HepG2 (cell line): ENCODE results near the gene CLASP2. TPM values are rescaled to one million over a fixed set of nuclear protein-coding genes. Genes with fewer than 3 reads are reported as not detected.

Source experiments
- ATAC-seq: fragments of 200-7000 bp; cut with Tn5 transposase; 3 replicates; pipeline ENCODE4 v1.9.1; 2020; ENCODE audit warnings: mild to moderate bottlenecking, moderate library complexity
- BruUV-seq: library from RNA; stranded (reverse); fragments of 400-500 nt; replicated peaks from 2 replicates; lab custom pipeline; 2021; lab: Mats Ljungman, UMichigan
- CTCF ChIA-PET: fragments of 300-600 bp; formaldehyde crosslinking; extraction: SDS; loops from one replicate; lab custom pipeline; 2021; ENCODE audit warnings: low total read pairs, inconsistent platforms, low intra/inter-chr PET ratio; lab: Yijun Ruan, JAX
- POLR2A ChIA-PET: fragments of 350-600 bp; sonication (Branson Sonifier 250); formaldehyde crosslinking; loops from one replicate; lab custom pipeline; 2020; ENCODE audit warnings: antibody characterized with exemption, inconsistent platforms; lab: Yijun Ruan, JAX
- DNase-seq: peaks from one replicate; pipeline ENCODE4 v3.0.0-alpha.2; 2015; ENCODE audit warnings: low spot score
- FAIRE-seq: peaks from 3 replicates; lab custom pipeline; 2011; peaks lifted over from hg19 to GRCh38; lab: Jason Lieb, UNC
- H2AFZ ChIP-seq: one replicate; pipeline ENCODE4 v1.6.1; 2011; ENCODE audit warnings: low read length, inconsistent platforms
- H3K27ac ChIP-seq: fragments of 300-600 bp; 3 replicates; pipeline ENCODE4 v1.8.0; 2011; ENCODE audit warnings: mixed run types, mild to moderate bottlenecking, mixed read lengths, low read length, inconsistent platforms; ENCODE audit not compliant: insufficient read depth; ENCODE audit errors: extremely low read length
- H3K27me3 ChIP-seq, 2 experiments: fragments of 200-600 bp in 1 of 2; 2 replicates in 1 of 2; 3 replicates in 1 of 2; pipeline versions ENCODE4 v1.6.0 to v1.8.0; 2011; ENCODE audit warnings: low read length in 2 of 2, mild to moderate bottlenecking in 2 of 2, moderate library complexity in 2 of 2, inconsistent platforms in 1 of 2; ENCODE audit not compliant: insufficient read depth in 2 of 2, control insufficient read depth in 1 of 2
- H3K36me3 ChIP-seq, 2 experiments: fragments of 200-600 bp in 1 of 2; replicated peaks in 1 of 2; 2 replicates in 1 of 2; 3 replicates in 1 of 2; pipeline versions ENCODE4 v1.5.1 to v1.8.0; 2011; ENCODE audit warnings: low read length in 2 of 2, inconsistent platforms in 1 of 2; ENCODE audit not compliant: insufficient read depth in 2 of 2, control insufficient read depth in 1 of 2
- H3K4me1 ChIP-seq: 2 replicates; pipeline ENCODE4 v1.5.1; 2012; ENCODE audit warnings: low read length, inconsistent platforms; ENCODE audit not compliant: insufficient read depth
- H3K4me2 ChIP-seq: 2 replicates; pipeline ENCODE4 v1.6.0; 2011; ENCODE audit warnings: low read depth, low read length, inconsistent platforms
- H3K4me3 ChIP-seq, 3 experiments: fragments of 200-600 bp in 1 of 3; sonication (generic), shearing (Covaris generic) in 1 of 3; replicated peaks in 1 of 3; 2 replicates each; pipeline ENCODE4 v1.5.1; 2011 to 2016; ENCODE audit warnings: low read length in 3 of 3, inconsistent platforms in 2 of 3, low read depth in 2 of 3, mild to moderate bottlenecking in 2 of 3, control low read depth in 1 of 3, mixed read lengths in 1 of 3; ENCODE audit not compliant: insufficient read depth in 1 of 3
- H3K79me2 ChIP-seq: one replicate; pipeline ENCODE4 v1.6.1; 2011; ENCODE audit warnings: low read length, inconsistent platforms; ENCODE audit not compliant: insufficient read depth
- H3K9ac ChIP-seq: 2 replicates; pipeline ENCODE4 v1.6.0; 2011; ENCODE audit warnings: mild to moderate bottlenecking, low read depth, low read length, inconsistent platforms; ENCODE audit not compliant: insufficient read depth
- H3K9me3 ChIP-seq: 2 replicates; pipeline ENCODE4 v1.5.1; 2012; ENCODE audit warnings: mild to moderate bottlenecking, low read length
- H4K20me1 ChIP-seq: 2 replicates; pipeline ENCODE4 v1.6.0; 2011; ENCODE audit warnings: inconsistent platforms, mild to moderate bottlenecking, low read length, moderate library complexity; ENCODE audit not compliant: insufficient read depth
- GATAD2A ChIP-seq: IDR thresholded peaks from 2 replicates; pipeline ENCODE4 v1.6.1; 2016
- RFX1 ChIP-seq: fragments of 450-650 bp; IDR thresholded peaks from 2 replicates; pipeline ENCODE4 v1.6.1; 2017
- SMYD3 ChIP-seq: sonication (generic); formaldehyde crosslinking; IDR thresholded peaks from 2 replicates; pipeline ENCODE4 v1.8.1; 2023; ENCODE audit warnings: mild to moderate bottlenecking, missing genetic modification reagents
- TCF7 ChIP-seq: sonication (generic); IDR thresholded peaks from 2 replicates; pipeline ENCODE4 v1.6.1; 2016; ENCODE audit warnings: antibody characterized with exemption, low read depth
- TFAP4 ChIP-seq: sonication (generic); IDR thresholded peaks from 2 replicates; pipeline ENCODE4 v1.6.1; 2016; ENCODE audit warnings: low read depth, borderline replicate concordance
- ZBTB20 ChIP-seq: sonication (generic); formaldehyde crosslinking; IDR thresholded peaks from 2 replicates; pipeline ENCODE4 v1.8.1; 2023; ENCODE audit warnings: missing genetic modification reagents, low read depth, mild to moderate bottlenecking, borderline replicate concordance
- ZBTB42 ChIP-seq: sonication (generic); formaldehyde crosslinking; IDR thresholded peaks from 2 replicates; pipeline ENCODE4 v1.5.0; 2020; ENCODE audit warnings: mild to moderate bottlenecking, missing genetic modification reagents
- ZNF18 ChIP-seq: sonication (generic); formaldehyde crosslinking; IDR thresholded peaks from 2 replicates; pipeline ENCODE4 v1.8.0; 2022; ENCODE audit warnings: mild to moderate bottlenecking, missing genetic modification reagents; ENCODE audit not compliant: insufficient replicate concordance
- ZNF660 ChIP-seq: sonication (generic); formaldehyde crosslinking; IDR thresholded peaks from 2 replicates; pipeline ENCODE4 v1.5.1; 2020; ENCODE audit warnings: mild to moderate bottlenecking, low read depth, missing genetic modification reagents, borderline replicate concordance
- ZNF788 ChIP-seq: sonication (generic); formaldehyde crosslinking; IDR thresholded peaks from 2 replicates; pipeline ENCODE4 v1.5.0; 2020; ENCODE audit warnings: mild to moderate bottlenecking, missing genetic modification reagents, borderline replicate concordance
- WGBS: methylation state at CpG from one replicate; pipeline ENCODE4 v1.1.6; 2017; ENCODE audit warnings: low lambda C conversion rate; 5-methylcytosine and 5-hydroxymethylcytosine counted together
- in situ Hi-C: cut with HindIII; loops from 2 replicates; pipeline ENCODE4 v1.10.0; 2017; ENCODE audit warnings: low pct_unique_long_range_greater_than_20kb; ENCODE audit not compliant: extremely low pct_ligation_motif_present
- intact Hi-C: fragments of 100-400 bp; cut with micrococcal nuclease; formaldehyde crosslinking; loops from one replicate; pipeline ENCODE4 v1.10.0; 2022; ENCODE audit not compliant: unreplicated experiment
- polyA plus RNA-seq, 8 experiments: library from polyadenylated mRNA; depleted of rRNA in 3 of 8; stranded (reverse) in 7 of 8; unstranded in 1 of 8; fragments of >200 nt; fragmentation: Illumina TruSeq in 4 of 8; extraction: Trizol in 4 of 8; gene quantifications; 2 replicates each; pipeline versions ENCODE4 v1.2.1 to v1.2.3, GENCODE V29; 2011 to 2016; ENCODE audit warnings: low read depth in 4 of 8, missing spikeins in 1 of 8, mixed read lengths in 1 of 8; ENCODE audit not compliant: insufficient read depth in 1 of 8
- total RNA-seq, 5 experiments: library from RNA; depleted of rRNA; stranded (reverse); fragments of >200 nt; fragmentation: Illumina TruSeq; extraction: Trizol; gene quantifications; 2 replicates each; pipeline ENCODE4 v1.2.3, GENCODE V29; 2016; ENCODE audit warnings: low read depth in 1 of 5
- TF ChIP-seq, protein P1 (sequence below): sonication (generic); formaldehyde crosslinking; IDR thresholded peaks from 2 replicates; pipeline ENCODE4 v1.5.0; 2020; ENCODE audit warnings: missing genetic modification reagents

CLASP2 gene
- total and polyA plus RNA-seq, 2 of the 13 experiments (the other 11 are each of a cell fraction or from before 2014, with no cell fraction given) = 15.7 to 34.8 TPM

DNA sequence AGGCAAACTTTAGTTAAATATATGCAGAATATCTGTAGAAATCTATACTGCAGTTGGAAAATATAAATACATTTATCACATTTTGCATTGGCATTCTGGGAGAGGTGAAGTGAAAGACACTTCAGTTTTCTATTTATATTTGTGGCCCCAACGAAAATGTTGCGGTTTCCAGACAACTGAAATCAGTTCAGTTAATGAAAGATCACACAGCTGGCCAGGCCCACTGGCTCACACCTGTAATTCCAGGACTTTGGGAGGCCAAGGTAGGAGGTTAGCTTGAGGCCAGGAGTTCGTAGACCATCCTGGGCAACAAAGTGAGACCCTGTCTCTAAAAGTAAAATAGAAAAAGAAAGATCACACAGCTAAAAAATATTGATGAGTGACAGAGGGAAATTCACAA is 11.9 kb upstream of the CLASP2 start:
- peaks cover 11% of the 10 kb centered on the region; the same call in 1 of the 2 replicates for H3K9me3 ChIP-seq
- no peak overlapping the region for H3K9ac ChIP-seq
- FAIRE-seq = no peak
- WGBS = 23% methylated on average over 3 of the region's 3 CpGs
- H3K27me3 ChIP-seq = 0 out of 5 replicates have a peak, but pooled peaks cover 0 to 8% of the 10 kb centered on the region in 2 experiments
- TF ChIP-seq ZNF788 (no peak), ZBTB42 (CRISPR knock-in tag) (no peak), RFX1 (no peak), TFAP4 (no peak), GATAD2A (CRISPR knock-in tag) (no peak), ZNF18 (CRISPR knock-in tag) (no peak)
- H3K4me2 ChIP-seq = no peak overlapping the region
- intact Hi-C loops (no loop called here), in situ Hi-C loops (no loop called here)
- CTCF ChIA-PET = no interaction called here
- H3K4me1 ChIP-seq = no peaks in the 10 kb centered on the region
- no TSS peak for BruUV-seq
- H3K4me3 ChIP-seq = no peak overlapping the region
- H3K36me3 ChIP-seq = no peaks in the 10 kb centered on the region
- ATAC-seq = no peak
- no peaks in the 10 kb centered on the region for H4K20me1 ChIP-seq
- POLR2A ChIA-PET = no interaction called here
- H3K79me2 ChIP-seq = no peaks in the 10 kb centered on the region
- H2AFZ ChIP-seq = no peak overlapping the region
- no peak for DNase-seq
- H3K27ac ChIP-seq = no peak overlapping the region

DNA sequence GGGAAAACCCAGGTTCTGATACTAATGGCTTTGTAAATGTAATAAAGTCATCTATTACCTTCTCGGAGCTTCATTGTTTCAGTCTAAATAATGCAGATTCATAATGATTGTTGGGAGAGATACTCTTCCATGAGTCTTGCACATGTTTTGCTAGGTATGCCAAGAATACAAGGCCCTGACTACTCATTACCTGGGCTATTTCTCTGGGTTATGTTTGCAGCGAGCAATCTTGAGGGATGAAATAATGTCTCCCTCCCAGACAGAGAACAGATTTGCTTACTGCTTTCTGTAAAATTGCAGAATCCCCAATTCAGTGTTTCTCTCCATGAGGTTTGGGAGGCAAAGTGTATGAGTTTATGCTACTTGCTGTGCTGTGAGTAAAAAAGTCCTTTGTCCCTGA is 6.2 kb upstream of the CLASP2 start:
- 95% methylated on average over 2 of the region's 2 CpGs for WGBS
- intact Hi-C loops (no loop called here), in situ Hi-C loops (no loop called here)
- Histone ChIP-seq H3K4me3 (no peak overlapping the region), H3K9me3 (no peaks in the 10 kb centered on the region), H3K4me1 (0 out of 2 replicates have a peak, but pooled peaks cover 4% of the 10 kb centered on the region), H2AFZ (no peak overlapping the region), H3K9ac (no peak overlapping the region), H3K27me3 (no peaks in the 10 kb centered on the region), H3K27ac (no peak overlapping the region), H3K4me2 (no peak overlapping the region), H3K36me3 (no peaks in the 10 kb centered on the region), H3K79me2 (no peaks in the 10 kb centered on the region), H4K20me1 (no peaks in the 10 kb centered on the region)
- no peak for FAIRE-seq
- no TSS peak for BruUV-seq
- DNase-seq = no peak
- POLR2A ChIA-PET = no interaction called here
- no peak for ATAC-seq
- CTCF ChIA-PET = no interaction called here
- TF ChIP-seq ZNF660 (CRISPR knock-in tag) (no peak), SMYD3 (CRISPR knock-in tag) (no peak), TCF7 (no peak), ZBTB20 (no peak)
- TF ChIP-seq, protein P1, sequence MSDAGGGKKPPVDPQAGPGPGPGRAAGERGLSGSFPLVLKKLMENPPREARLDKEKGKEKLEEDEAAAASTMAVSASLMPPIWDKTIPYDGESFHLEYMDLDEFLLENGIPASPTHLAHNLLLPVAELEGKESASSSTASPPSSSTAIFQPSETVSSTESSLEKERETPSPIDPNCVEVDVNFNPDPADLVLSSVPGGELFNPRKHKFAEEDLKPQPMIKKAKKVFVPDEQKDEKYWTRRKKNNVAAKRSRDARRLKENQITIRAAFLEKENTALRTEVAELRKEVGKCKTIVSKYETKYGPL = no peak
